ENCODE measurements around the gene PLCD3. TPM values are rescaled to one million over a fixed set of nuclear protein-coding genes. Genes with fewer than 3 reads are reported as not detected.

PLCD3 gene
- total and polyA plus RNA-seq, 2 of the 13 experiments (the other 11 are each of a cell fraction or from before 2014, with no cell fraction given), result 11.3 to 39.1 TPM

DNA sequence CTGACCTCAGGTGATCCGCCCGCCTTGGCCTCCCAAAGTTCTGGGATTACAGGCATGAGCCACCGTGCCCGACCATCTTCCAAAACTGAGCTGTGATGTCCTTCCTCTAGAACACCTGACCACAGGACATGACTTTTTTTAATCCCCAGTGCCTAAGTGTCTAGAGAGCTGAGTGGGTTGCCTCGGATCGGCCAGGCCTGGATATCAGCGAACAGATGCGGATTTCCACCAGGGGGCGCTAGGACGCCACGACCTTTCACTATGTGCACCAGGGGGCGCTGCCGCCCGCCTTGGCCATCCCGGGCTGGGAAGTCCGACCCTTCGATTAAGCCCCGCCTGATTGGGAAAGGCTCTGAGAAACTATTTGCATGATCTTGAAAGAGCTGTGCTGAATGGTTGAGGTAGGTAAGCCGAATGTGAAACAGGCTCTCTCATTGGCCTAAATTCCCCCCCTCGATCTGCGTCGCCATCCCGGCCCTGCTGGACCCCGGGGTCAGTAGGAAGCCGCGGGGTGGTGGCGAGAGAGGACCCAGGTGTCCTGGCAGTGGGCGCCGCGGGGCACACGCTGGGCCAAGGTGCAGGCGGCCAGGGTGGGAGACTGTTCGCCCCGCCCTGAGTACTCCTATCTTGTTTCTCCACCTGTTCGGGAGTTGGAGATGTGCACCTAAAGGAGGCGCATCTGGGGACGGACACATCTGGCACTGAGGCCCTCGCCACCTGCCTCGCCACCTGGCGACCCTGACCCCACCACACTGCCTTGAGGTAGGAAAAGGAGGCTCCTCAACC, 3.1 kb upstream of the PLCD3 start, which contains the start of gene ACBD4 (continued):
- TF ChIP-seq, protein P1, sequence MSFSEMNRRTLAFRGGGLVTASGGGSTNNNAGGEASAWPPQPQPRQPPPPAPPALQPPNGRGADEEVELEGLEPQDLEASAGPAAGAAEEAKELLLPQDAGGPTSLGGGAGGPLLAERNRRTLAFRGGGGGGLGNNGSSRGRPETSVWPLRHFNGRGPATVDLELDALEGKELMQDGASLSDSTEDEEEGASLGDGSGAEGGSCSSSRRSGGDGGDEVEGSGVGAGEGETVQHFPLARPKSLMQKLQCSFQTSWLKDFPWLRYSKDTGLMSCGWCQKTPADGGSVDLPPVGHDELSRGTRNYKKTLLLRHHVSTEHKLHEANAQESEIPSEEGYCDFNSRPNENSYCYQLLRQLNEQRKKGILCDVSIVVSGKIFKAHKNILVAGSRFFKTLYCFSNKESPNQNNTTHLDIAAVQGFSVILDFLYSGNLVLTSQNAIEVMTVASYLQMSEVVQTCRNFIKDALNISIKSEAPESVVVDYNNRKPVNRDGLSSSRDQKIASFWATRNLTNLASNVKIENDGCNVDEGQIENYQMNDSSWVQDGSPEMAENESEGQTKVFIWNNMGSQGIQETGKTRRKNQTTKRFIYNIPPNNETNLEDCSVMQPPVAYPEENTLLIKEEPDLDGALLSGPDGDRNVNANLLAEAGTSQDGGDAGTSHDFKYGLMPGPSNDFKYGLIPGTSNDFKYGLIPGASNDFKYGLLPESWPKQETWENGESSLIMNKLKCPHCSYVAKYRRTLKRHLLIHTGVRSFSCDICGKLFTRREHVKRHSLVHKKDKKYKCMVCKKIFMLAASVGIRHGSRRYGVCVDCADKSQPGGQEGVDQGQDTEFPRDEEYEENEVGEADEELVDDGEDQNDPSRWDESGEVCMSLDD (CRISPR knock-in tag; IDR thresholded peaks at IDR 0.05; ENCODE audit: borderline replicate concordance), result peak; percentile 60; the same call in 1 of the 2 replicates
- TF ChIP-seq WIZ (CRISPR knock-in tag; IDR thresholded peaks at IDR 0.05) (no peak; the same call in 1 of the 2 replicates), SMARCE1 (IDR thresholded peaks at IDR 0.05; ENCODE audit: borderline replicate concordance) (no peak), SRSF4 (IDR thresholded peaks at IDR 0.05; ENCODE audit: low read depth, low read length, poor library complexity, severe bottlenecking) (no peak), ZNF577 (CRISPR knock-in tag; IDR thresholded peaks at IDR 0.05; ENCODE audit: borderline replicate concordance, low read depth) (no peak), NR2C2 (CRISPR knock-in tag; IDR thresholded peaks at IDR 0.05; ENCODE audit: borderline replicate concordance) (peak; percentile 86), TSC22D2 (CRISPR knock-in tag; IDR thresholded peaks at IDR 0.05; ENCODE audit: borderline replicate concordance) (0 out of 2 replicates have a peak, but pooled peaks have one; percentile 90), HOXD1 (CRISPR knock-in tag; IDR thresholded peaks at IDR 0.05) (peak; percentile 79; the same call in 1 of the 2 replicates), MAF1 (CRISPR knock-in tag; IDR thresholded peaks at IDR 0.05; ENCODE audit: borderline replicate concordance) (0 out of 2 replicates have a peak, but pooled peaks have one; percentile 65), ZFP36L1 (CRISPR knock-in tag; IDR thresholded peaks at IDR 0.05) (peak; percentile 98), JUND (CRISPR knock-in tag; IDR thresholded peaks at IDR 0.05) (peak; percentile 55), ZNF883 (CRISPR knock-in tag; IDR thresholded peaks at IDR 0.05; ENCODE audit: not compliant biosample characterization) (peak; percentile 97), NFKB2 (CRISPR knock-in tag; IDR thresholded peaks at IDR 0.05; ENCODE audit: borderline replicate concordance) (peak; percentile 92)
- TF ChIP-seq, protein P2, sequence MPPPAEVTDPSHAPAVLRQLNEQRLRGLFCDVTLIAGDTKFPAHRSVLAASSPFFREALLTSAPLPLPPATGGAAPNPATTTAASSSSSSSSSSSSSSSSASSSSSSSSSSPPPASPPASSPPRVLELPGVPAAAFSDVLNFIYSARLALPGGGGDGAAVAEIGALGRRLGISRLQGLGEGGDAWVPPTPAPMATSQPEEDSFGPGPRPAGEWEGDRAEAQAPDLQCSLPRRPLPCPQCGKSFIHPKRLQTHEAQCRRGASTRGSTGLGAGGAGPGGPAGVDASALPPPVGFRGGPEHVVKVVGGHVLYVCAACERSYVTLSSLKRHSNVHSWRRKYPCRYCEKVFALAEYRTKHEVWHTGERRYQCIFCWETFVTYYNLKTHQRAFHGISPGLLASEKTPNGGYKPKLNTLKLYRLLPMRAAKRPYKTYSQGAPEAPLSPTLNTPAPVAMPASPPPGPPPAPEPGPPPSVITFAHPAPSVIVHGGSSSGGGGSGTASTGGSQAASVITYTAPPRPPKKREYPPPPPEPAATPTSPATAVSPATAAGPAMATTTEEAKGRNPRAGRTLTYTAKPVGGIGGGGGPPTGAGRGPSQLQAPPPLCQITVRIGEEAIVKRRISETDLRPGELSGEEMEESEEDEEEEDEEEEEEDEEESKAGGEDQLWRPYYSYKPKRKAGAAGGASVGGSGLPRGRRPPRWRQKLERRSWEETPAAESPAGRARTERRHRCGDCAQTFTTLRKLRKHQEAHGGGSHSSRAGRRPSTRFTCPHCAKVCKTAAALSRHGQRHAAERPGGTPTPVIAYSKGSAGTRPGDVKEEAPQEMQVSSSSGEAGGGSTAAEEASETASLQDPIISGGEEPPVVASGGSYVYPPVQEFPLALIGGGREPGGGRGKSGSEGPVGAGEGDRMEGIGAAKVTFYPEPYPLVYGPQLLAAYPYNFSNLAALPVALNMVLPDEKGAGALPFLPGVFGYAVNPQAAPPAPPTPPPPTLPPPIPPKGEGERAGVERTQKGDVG (CRISPR knock-in tag; IDR thresholded peaks at IDR 0.05; ENCODE audit: borderline replicate concordance), result peak; percentile 89
- TF ChIP-seq, protein P3, sequence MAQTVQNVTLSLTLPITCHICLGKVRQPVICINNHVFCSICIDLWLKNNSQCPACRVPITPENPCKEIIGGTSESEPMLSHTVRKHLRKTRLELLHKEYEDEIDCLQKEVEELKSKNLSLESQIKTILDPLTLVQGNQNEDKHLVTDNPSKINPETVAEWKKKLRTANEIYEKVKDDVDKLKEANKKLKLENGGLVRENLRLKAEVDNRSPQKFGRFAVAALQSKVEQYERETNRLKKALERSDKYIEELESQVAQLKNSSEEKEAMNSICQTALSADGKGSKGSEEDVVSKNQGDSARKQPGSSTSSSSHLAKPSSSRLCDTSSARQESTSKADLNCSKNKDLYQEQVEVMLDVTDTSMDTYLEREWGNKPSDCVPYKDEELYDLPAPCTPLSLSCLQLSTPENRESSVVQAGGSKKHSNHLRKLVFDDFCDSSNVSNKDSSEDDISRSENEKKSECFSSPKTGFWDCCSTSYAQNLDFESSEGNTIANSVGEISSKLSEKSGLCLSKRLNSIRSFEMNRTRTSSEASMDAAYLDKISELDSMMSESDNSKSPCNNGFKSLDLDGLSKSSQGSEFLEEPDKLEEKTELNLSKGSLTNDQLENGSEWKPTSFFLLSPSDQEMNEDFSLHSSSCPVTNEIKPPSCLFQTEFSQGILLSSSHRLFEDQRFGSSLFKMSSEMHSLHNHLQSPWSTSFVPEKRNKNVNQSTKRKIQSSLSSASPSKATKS (CRISPR knock-in tag; IDR thresholded peaks at IDR 0.05), result peak; percentile 72
- TF ChIP-seq, protein P4, sequence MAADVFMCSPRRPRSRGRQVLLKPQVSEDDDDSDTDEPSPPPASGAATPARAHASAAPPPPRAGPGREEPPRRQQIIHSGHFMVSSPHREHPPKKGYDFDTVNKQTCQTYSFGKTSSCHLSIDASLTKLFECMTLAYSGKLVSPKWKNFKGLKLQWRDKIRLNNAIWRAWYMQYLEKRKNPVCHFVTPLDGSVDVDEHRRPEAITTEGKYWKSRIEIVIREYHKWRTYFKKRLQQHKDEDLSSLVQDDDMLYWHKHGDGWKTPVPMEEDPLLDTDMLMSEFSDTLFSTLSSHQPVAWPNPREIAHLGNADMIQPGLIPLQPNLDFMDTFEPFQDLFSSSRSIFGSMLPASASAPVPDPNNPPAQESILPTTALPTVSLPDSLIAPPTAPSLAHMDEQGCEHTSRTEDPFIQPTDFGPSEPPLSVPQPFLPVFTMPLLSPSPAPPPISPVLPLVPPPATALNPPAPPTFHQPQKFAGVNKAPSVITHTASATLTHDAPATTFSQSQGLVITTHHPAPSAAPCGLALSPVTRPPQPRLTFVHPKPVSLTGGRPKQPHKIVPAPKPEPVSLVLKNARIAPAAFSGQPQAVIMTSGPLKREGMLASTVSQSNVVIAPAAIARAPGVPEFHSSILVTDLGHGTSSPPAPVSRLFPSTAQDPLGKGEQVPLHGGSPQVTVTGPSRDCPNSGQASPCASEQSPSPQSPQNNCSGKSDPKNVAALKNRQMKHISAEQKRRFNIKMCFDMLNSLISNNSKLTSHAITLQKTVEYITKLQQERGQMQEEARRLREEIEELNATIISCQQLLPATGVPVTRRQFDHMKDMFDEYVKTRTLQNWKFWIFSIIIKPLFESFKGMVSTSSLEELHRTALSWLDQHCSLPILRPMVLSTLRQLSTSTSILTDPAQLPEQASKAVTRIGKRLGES (CRISPR knock-in tag; IDR thresholded peaks at IDR 0.05; ENCODE audit: borderline replicate concordance), result no peak
